Frontal cortex (tissue), 4 donors: ENCODE measurements around the gene IL12B. TPM values are rescaled to one million over a fixed set of nuclear protein-coding genes. Genes with fewer than 3 reads are reported as not detected.
"Not testable (repeated sequence)": the region's sequence is repeated elsewhere in the genome, so short reads cannot be mapped to it uniquely, and the experiment has no call there.

Experiments
- DNase-seq, 2 donors: peaks; one replicate each; pipeline ENCODE4 v3.0.0; 2012; ENCODE audit warnings: low spot score in 2 of 2
- FAIRE-seq: peaks from 2 replicates; lab custom pipeline; 2012; peaks lifted over from hg19 to GRCh38; lab: Jason Lieb, UNC
- total RNA-seq: library from RNA; depleted of rRNA; stranded (reverse); fragments of >200 nt; gene quantifications from one replicate; pipeline ENCODE4 v1.2.3, GENCODE V29; 2014
- donor health status: control.
- donor health status: control.
- donor health status: control.

The IL12B gene
- not detected for total RNA-seq

DNA sequence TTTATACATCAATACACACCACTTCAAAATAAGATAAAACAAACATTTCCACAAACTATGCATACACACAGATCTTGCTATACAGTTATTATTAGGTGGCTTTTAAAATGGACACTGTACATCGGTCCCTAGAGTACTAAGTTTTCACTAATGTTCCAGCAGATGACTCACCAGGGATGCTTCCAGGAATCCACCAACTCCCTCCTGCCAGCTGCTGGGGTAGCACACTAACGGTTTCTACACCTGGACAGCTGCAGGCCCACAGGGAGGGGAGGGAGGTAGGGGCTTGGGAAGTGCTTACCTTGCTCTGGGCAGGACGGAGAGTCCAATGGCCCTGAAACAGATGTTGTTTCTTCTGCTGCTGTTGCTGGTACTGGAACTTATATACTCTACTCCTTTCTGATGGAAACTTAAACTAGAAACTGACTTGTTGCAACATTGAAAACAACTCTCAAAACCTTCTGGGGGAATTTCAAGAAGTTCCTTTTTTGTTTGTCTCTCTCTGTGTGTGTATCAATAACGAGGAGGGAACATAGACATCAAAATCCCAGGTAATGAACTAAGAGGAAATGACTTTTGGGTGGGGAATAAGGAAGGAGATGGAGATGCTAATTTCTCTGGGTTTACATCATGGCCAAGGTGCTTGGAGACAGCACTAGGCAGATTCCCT is at the start of gene IL12B:
TSS of gene IL12B (minus strand) at position 357 of the 670 bp plus-strand sequence. CDS start 3,705 bp downstream, outside the sequence.
- FAIRE-seq: no peak
- DNase-seq: no peak

DNA sequence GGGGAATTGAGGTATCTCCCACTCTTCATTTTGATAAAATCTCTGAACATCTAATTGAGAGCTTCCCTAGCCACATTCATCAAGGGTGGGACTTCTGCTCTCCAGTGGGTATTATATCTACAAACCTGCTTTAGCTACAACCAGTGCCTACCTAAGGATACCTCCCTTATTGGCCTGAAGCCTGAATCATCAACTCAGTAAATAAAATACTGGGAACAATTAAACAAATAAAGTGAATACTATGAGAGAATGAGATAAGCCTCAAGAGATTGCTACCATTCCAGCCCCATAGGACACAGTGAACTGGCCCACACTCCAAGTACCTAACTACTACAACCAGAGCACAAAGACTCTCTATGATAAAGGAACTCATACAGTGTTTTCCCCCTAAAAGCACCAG is 47.4 kb upstream of the IL12B start:
- DNase-seq (no peak), FAIRE-seq (no peak)

DNA sequence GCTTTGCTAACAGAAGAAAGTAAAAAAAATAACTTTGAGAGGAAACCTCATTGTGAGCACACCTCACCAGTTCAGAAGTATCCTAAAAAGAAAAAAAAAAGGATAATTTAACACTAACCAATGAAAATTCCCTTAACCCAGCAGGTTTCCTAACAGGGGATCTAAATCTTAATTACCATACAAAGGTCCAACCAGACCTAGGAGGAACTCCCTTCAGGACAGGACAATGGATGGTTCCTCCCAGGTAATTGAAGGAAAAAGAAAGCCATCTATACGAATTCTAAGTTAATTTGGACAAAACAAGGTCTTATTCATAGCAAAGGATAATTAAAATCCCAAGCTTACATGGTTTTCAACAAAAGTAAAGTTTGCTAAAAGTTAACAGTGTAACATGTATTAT is 37.6 kb upstream of the IL12B start:
- DNase-seq, FAIRE-seq: not testable (repeated sequence)

DNA sequence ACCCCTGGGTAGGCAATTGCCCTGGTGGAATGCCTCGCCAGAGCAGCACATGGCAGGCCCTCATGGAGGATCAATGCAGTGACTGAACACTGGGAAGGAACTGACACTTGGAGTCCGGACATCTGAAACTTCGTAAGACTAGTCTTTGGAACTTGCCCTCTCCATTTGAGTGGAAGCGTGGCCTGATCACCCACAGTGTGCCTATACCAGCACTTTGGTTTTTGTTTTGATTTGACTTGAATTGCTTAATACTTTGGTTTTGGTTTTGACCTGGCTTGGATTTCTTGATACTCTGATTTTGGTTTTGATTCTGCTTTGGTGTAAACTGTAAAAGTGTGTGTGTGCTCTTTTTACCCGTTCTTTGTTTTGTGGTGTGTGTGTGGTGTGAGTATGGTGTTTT is 36.5 kb upstream of the IL12B start:
- not testable (repeated sequence) for DNase-seq, FAIRE-seq

DNA sequence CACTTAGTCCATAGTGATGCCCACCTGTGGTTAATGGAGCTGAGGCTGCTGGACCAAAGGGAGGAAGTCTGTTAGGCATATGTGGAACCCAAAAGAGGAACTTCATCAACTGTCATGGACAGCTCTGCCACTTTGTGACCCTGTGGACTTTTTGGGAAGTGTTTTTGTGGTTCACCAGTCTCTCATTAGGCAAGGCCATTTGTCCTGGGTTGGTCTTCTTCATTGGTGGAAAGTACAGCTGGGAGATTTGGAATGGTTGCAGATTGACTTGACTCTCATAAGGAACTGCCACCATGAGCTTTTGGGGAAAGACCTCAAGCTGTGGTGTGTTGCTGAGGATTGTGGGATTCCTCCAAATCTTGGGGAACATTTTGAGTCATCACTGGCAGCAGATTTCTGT is 31.9 kb upstream of the IL12B start:
- no peak for FAIRE-seq
- no peak for DNase-seq

DNA sequence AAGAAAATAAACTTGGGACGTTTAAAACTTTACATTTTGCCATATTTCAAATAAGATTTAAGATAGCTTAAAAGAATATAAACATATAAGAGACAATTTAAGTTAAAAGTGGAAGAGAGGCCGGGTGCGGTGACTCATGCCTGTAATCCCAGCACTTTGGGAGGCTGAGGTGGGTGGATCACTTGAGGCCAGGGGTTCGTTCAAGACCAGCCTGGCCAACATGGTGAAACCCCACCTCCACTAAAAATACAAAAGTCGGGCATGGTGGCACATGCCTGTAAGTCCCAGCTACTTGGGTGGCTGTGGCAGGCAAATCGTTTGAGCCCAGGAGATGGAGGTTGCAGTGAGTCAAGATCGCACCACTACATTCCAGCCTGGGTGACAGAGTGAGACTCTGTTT is 29.6 kb upstream of the IL12B start:
- DNase-seq, FAIRE-seq: not testable (repeated sequence)

DNA sequence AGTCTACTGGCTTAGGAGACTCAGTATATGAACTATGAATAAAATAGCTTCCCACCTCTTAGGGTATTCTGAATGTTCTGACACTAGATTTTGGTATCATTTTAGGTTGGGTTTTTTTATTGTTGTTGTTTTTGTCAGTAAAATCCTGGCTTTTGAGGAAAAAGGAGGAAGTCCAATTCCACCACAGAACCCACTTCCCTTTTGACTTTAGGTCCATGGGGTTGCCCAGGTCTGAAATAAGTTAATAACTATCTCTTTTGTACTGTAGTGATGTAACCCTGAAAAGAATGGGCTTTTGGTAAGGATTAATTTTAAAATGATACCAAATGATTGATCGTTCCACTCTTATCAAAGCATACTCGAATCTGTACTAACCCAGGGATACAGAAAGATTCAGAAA is 29.1 kb upstream of the IL12B start:
- FAIRE-seq: no peak
- no peak for DNase-seq

DNA sequence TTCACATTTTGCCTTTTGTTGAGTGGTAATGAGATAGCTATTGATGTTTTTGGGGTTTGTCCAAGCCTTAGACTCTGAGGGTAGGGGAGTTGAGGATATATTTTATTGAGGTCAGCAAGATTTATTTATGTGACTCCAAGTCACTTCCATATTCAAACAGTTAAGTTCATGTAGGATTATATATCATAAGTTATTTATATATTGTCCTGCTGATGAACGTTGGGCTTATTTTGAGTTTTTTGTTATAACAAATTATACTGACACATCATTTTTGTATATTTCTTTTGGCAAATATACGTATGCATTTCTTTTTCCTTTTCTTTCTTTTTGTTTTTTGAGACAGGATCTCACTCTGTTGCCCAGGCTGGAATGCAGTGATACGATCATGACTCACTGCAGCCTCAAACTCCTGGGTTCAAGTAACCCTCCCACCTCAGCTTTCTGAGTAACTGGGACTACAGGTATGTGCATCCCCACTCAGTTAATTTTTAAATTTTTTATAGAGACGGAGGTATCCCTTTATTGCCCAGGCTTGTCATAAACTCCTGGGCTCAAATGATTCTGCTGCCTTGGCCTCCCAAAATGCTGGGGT is 23.5 kb upstream of the IL12B start:
- DNase-seq: no peak
- no peak for FAIRE-seq

DNA sequence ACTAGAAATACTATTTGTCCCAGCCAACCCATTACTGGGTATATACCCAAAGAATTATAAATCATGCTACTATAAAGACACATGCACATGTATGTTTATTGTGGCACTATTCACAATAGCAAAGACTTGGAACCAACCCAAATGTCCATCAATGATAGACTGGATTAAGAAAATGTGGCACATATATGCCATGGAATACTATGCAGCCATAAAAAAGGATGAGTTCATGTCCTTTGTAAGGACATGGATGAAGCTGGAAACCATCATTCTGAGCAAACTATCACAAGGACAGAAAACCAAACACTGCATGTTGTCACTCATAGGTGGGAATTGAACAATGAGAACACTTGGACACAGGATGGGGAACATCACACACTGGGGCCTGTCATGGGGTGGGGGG is 20.4 kb upstream of the IL12B start:
- not testable (repeated sequence) for FAIRE-seq, DNase-seq

DNA sequence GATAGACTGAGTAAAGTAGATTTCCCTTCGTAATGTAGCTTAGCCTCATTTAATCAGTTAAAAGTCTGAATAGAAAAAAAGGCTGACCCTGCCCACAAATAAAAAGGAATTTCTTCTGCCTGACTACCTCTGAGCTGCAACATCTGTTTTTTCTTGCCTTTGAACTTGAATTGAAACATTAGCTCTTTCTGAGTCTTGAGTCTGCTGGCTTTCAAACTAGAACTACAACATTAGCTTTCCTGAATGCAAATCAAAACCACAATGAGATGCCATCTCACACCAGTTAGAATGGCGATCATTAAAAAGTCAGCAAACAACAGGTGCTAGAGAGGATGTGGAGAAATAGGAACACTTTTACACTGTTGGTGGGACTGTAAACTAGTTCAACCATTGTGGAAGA is 19.9 kb upstream of the IL12B start:
- not testable (repeated sequence) for FAIRE-seq, DNase-seq

DNA sequence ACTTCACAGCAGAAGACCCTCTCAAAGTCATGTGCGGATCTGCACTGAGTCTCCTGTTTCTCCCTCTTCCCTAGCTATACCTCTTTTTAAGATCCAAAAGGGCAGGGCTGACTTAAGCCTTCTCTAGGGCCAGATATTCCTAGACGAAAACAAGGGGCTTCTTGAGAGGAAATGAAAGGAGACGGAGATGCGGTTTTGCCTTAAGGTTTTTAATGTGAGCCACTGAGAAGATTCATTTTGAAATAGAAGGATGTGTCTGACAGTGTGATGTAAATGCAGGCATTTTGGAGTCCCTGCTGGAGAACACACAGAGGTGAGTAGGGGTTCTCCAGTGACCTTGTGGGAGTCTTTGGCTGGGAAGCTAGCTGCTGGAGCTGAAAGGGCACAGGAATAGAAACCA is 15.6 kb upstream of the IL12B start:
- no peak for FAIRE-seq

DNA sequence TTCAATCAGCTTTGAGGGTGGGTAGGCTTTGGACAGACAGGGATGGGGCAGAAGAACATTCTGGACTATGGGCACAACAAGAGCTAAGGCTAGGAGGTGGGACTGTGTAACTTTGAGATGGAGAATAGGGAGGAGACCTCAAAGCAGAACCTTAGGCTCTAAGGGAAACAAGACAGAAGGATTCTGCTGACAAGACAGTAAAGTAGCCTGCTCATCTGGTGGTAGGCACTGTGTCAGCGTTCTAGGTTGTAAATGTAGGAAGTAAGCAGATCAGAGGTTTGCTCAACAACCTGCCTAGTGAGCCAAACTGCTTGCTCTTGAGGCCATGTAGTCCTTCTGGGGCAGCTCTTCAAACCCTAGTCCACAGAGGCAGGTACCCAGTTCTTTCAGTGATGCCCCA is 15.0 kb upstream of the IL12B start:
- FAIRE-seq: no peak
- DNase-seq: no peak

More for the DNA sequence above, 15.6 kb upstream of the IL12B start:
- DNase-seq: no peak

DNA sequence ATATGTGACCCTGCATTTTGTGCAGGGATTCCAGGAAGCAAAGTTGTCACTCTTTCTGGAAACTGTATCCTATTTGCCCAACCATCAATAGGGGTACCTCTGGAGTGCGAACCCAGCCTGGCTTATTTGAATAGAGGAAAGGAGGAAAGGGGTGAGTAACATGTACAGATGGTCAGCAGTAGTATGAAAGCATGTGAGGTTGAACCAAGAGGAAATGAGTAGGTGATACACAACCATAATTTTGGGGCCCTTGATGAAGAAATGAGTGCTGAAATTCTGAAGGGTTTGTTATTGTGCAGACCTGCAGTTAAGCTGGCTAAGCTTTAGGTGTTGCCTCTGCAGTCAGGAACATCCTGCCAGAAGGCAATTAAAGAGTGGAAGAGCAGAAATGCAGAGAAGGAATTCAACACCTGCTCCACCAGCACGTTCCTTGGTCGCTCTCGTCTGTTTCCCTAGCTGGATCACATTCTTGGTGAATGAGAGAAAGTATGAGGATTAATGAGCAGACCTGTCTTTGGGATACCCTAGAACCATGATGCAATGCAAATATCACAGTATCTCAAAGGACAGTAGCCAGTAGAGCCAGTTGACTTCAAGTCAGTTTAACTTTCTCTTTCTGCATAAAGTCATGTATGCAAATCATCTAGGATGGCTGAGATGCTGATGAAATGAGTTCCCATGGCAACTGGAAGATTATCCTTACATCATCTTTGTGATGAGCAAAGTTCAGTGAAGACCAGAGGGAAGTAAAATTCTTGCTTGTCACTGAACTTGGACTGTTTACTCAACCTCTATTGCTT is 13.2 kb upstream of the IL12B start:
- DNase-seq (no peak), FAIRE-seq (no peak)

DNA sequence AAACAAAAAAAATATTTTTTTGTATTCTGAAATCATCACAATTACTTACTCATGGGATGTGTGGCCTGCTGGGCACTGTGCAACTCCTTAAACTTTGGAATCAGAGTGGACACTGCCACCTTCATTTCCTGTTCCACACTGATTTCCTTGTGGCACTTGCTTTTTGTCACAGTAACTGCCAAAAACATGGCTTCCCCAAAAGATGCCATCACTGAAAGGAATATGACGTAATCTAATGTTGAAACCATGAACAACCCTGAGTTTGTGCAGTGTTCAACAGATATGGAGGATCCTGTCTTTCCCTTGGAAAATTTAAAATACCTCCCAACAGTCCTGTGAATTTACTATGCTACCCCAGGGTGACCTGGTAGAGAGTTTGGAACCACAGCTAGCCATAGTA is 12.6 kb upstream of the IL12B start:
- DNase-seq: no peak
- FAIRE-seq: no peak

DNA sequence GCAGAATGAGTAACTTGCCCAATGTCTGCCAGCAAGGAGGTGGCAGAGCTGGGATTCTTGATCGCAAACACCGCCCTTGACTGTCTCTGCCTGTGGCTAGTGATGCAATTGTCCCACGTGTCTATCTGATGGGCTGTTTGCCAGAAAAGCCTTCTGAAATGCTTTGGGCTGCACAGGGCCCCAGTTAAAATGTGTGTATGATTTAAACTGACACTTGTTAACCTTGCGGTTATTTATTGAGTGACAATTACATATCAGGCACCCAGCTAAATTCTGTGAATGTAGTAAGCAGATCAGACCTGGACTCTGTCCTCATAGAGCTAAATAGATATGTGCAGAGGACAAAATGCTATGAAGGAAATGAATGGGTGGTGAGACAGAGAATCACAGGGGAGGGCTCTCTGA is 11.6 kb upstream of the IL12B start:
- FAIRE-seq (no peak), DNase-seq (no peak)

DNA sequence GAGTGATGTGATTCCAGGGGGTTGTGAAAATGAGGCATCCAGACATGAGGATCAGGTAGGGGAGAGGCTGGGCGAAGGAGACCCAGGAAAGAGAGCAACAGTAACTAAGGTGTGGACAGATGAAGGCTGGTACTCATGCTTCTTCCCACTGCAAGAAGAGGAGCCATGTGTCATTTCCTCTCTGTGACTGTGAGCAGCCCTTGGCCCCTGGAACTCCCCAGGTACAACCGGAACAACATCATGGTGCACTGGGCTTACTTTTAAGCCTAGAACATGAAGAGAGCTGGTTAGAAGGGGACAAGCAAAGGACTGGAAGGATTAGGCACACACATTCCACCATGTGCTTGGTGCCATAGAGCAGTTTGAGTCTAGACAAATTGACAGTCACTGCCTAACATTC is 10.9 kb upstream of the IL12B start:
- FAIRE-seq (no peak), DNase-seq (no peak)

DNA sequence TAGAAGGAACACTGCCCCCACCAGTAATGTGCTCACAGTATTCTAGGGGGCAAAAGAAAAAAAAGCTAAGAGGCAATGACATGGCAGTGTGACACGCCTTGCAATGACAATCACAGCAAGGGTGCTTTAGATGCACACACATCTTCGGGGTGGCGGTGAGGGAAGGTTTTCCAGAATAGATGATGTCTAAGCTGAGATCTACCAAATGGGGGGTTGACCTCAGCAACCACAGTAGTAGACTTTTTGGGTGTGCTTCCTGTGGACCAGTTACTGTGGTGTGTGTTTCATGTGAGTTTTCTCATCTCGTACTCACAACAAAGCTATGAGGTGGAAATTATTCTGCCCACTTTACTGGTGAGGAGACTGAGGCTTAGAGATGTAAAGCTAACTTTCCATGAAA is 10.2 kb upstream of the IL12B start:
- no peak for DNase-seq
- FAIRE-seq: no peak

DNA sequence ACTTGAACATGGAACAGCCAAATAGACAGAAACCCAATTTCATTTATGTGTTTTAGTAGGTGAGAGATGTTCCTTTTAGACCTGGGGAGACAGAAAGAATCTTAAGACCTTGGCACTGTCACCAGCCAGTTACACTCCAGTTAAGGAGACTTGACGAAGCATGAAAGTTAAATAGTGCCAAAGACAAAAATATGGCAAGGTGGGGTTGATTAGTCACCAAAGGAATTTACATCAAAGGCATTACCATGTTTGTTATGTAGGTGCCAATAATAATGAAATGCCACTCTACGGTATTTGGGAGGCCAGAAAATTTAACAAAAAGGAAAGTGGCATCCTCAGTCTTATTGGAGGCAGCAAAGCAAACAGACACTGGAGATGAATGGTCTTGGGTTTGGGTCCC is 9.2 kb upstream of the IL12B start:
- DNase-seq (no peak), FAIRE-seq (no peak)

DNA sequence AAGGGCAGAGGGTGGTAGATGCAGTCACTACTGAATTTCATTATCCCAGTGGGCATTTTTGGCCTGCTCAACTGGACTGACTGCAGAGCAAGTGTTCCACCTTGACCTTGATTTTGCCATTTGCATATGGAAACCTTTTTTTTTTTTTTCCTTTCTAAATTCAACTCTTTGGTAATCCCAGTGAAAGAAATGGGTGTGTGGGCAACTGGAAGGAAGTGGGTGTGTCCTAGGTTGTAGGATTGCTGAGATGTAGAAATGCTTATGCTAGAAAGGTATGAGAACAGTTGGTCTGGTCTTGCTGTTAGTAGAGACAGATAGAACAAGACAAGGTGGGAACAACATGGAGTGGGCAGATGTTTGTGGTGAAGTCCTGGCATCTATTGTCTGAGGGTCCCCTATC is 7.8 kb upstream of the IL12B start:
- DNase-seq (no peak), FAIRE-seq (no peak)

DNA sequence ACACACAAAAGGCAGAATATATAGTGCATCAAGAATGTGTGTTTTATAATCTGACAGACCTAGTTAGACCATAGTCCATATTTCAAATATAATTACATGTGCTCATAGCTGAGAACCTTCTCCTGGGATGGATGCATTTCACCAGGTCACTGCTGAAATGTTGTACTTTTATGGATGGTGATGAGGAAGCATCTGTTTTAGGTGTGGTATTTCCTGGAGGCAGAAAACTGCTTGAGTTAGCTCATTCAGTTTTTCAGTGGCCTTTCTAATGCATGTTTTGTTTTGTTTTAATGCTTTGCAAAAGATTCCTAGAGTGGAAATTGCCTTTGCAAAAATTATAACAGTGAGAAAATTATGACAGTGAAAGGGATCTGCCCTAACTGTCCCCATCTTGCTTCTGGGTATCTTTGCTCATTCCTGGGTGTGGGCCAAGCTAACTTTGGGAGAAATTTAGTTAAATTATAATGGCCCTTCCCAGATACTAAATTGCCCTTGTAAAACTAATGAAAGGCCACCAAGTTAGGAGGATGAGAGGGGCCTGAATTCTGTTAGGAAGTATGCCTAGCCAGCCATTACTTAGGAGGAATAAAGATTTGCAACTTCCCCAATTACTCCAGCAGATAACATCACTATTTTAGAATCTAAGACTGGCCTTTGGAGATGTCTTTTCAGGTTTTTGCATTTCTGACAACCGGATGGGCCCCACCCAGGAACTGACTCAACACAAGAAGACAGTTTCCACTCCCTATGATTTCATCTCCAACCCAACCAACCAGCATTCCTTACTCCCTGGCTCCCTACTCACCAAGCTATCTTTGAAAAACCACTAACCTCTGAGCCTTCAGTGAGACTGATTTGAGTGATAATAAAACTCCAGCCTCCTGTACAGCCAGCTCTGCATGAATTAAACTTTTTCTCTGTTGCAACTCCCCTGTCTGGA is 7.0 kb upstream of the IL12B start:
- DNase-seq (no peak), FAIRE-seq (no peak)
